ENCODE results near the gene SCN5A.

DNA sequence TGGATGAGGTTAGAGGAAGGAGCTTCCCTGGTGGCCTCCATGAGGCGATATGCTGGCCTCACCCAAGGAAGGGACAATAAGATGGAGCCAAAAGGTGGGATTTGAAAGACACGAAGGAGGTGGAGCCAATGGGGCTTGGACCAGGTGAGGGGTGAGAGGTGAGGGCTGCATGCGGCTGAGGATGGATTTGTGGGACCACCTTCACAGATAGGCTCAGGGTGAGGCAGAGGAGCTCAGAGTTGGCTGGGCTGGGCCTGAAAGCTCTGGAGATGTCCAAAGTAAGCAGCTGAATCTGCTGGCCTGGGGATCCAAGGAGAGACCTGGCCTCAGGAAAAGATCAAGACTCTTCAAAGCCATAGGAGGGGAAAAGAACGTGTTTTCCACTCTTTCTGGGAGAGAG is 103.5 kb downstream of the SCN5A start:
- TF ChIP-seq POLR2A (IDR thresholded peaks at IDR 0.05; ENCODE audit: low read depth, low read length), result no peak
- no peak for TF ChIP-seq POLR2AphosphoS5 (IDR thresholded peaks at IDR 0.05; ENCODE audit: low read depth, low read length)
- no peak for TF ChIP-seq SPI1 (IDR thresholded peaks at IDR 0.05; ENCODE audit: low read depth, low read length)
- no peak for TF ChIP-seq TAF1 (IDR thresholded peaks at IDR 0.05; ENCODE audit: low read depth, low read length)
- no peak for TF ChIP-seq POU2F2 (IDR thresholded peaks at IDR 0.05; ENCODE audit: low read depth, low read length)

Measured in GM12891 (cell line).